GM12872 (cell line): ENCODE data around the gene DOK1.

Experiments
- CTCF ChIP-seq: IDR thresholded peaks from 3 replicates; pipeline ENCODE4 v1.5.1; 2011; ENCODE audit warnings: low read depth, mild to moderate bottlenecking, low read length, moderate library complexity; ENCODE audit not compliant: insufficient read depth

The DOK1 gene

GRCh38 chr2:74548285-74548899, 6.1 kb upstream of the DOK1 start:
- TF ChIP-seq CTCF, result no peak

GRCh38 chr2:74548900-74549826, 5.4 kb upstream of the DOK1 start:
- TF ChIP-seq CTCF, result no peak

- TF ChIP-seq CTCF, result no peak
Measured at GRCh38 chr2:74550231-74550630, 4.3 kb upstream of the DOK1 start.

GRCh38 chr2:74551530-74551929, 3.0 kb upstream of the DOK1 start:
- no peak for TF ChIP-seq CTCF

GRCh38 chr2:74551942-74552913, 2.3 kb upstream of the DOK1 start:
- no peak for TF ChIP-seq CTCF

GRCh38 chr2:74552914-74553811, 1.4 kb upstream of the DOK1 start:
- no peak for TF ChIP-seq CTCF
